Uterus (tissue), 4 donors: ENCODE data around the gene CDR2L. TPM values are rescaled to one million over a fixed set of nuclear protein-coding genes. Genes with fewer than 3 reads are reported as not detected.

Experiments used
- DNase-seq, 2 donors: peaks; one replicate each; pipeline ENCODE4 v3.0.0-alpha.2; 2019 to 2020
- H3K27ac ChIP-seq, 2 donors: fragments of 200-600 bp; sonication (generic); 1 replicate in 1 of 2; 2 replicates in 1 of 2; pipeline ENCODE4 v1.5.1; 2016 to 2018
- H3K27me3 ChIP-seq, 2 donors: fragments of 200-600 bp; sonication (generic); one replicate each; pipeline ENCODE4 v1.5.1; 2018 to 2019; ENCODE audit warnings: control low read depth in 1 of 2
- H3K36me3 ChIP-seq, 2 donors: fragments of 200-600 bp; sonication (generic); one replicate each; pipeline ENCODE4 v1.5.1; 2019; ENCODE audit warnings: control low read depth in 1 of 2
- H3K4me1 ChIP-seq, 2 donors: fragments of 200-600 bp; sonication (generic); one replicate each; pipeline ENCODE4 v1.5.1; 2018 to 2019; ENCODE audit warnings: control low read depth in 1 of 2
- H3K4me3 ChIP-seq, 2 donors: fragments of 200-600 bp; sonication (generic); 1 replicate in 1 of 2; 2 replicates in 1 of 2; pipeline ENCODE4 v1.5.1; 2018 to 2019; ENCODE audit warnings: mild to moderate bottlenecking in 1 of 2
- H3K9me3 ChIP-seq, 2 donors: fragments of 200-600 bp; sonication (generic); one replicate each; pipeline ENCODE4 v1.5.1; 2019; ENCODE audit warnings: control low read depth in 1 of 2
- POLR2A ChIP-seq, 2 donors: fragments of 450-650 bp; IDR thresholded peaks; one replicate each; pipeline ENCODE4 v1.6.1; 2016; ENCODE audit warnings: antibody characterized with exemption in 2 of 2, mild to moderate bottlenecking in 1 of 2, moderate library complexity in 1 of 2
- intact Hi-C: fragments of 100-400 bp; cut with DNase I; formaldehyde crosslinking; loops from one replicate; pipeline ENCODE4 v1.15.1; 2023; ENCODE audit warnings: low total_unique reads
- total RNA-seq, 4 donors: library from RNA; depleted of rRNA in 3 of 4; stranded (reverse); fragments of >200 nt in 3 of 4; gene quantifications; one replicate each; pipeline versions ENCODE4 v1.1.0 to v1.2.4, GENCODE V29; 2014 to 2023
- TF ChIP-seq, protein P1 (sequence below), 4 experiments: fragments of 200-600 bp in 2 of 4; fragments of 450-650 bp in 2 of 4; sonication (generic) in 2 of 4; IDR thresholded peaks; one replicate each; pipeline ENCODE4 v1.5.1; 2016 to 2019; ENCODE audit warnings: antibody characterized with exemption in 4 of 4, mild to moderate bottlenecking in 2 of 4, moderate library complexity in 1 of 4
- donor health status: DM: yes; HTN: yes; CAD: no.

CDR2L gene
- total RNA-seq, 4 donors from 2014 or later = 4.7 to 25.4 (median 6.7) TPM

DNA sequence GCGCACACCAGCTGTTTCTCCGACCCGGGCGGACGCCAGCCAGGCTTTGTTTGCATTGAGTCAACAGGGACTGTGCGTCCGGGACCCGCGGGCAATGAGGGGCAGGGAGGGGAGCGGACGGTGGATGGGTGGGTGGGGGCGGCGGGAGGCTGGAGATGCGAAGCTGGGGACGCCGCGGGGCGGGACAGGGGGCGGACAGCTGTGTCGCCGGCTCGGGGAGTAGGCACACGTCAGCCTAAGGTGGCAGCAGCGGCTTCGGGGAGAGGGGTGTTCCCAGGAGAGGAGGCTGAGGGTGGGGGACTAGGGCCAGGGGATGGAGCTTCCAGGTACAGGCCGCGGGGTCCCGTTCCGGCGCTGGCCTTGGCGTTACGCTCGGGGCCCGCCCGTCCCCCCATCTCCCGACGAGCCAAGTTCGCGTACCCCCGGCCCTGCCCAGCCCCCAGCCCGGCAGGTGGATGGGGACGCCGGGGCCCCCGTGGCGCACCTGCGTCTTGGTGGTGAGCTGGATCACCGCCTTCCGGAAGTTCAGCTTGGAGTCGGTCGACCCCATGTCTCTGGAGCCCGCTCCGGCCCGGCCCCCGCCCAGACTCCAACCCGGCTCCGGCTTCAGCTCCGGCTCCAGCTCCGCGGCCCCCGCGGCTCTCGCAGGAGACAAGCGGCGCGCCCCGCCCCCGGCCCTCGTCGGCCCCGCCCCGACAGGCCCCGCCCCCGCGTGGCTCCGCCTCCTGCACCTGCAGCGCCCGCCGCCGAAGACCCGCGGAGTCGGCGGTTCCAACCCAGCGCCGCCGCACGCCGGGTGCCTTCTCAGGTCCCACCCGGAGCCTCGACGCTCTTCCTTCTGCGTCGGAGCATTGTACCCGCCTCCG lies 15.1 kb upstream of the CDR2L start, which contains the start of gene HID1:
HID1 (minus strand) TSS at position 653 of the 866 bp plus-strand sequence; CDS start at position 550, 103 bp downstream.
- H3K27ac ChIP-seq = peak within 1 kb of the TSS in 1 of 2 donors; percentile 44
- peaks cover 0 to 11% of the 10 kb centered on the region in 2 donors for H3K4me1 ChIP-seq
- intact Hi-C loops = no loop called here
- H3K9me3 ChIP-seq = no peaks in the 10 kb centered on the region
- H3K27me3 ChIP-seq = peaks cover 0 to 4% of the 10 kb centered on the region in 2 donors
- H3K4me3 ChIP-seq = peak within 1 kb of the TSS; percentile 21 to 32
- peak in 1 of 2 donors; percentile 40 for TF ChIP-seq POLR2A (IDR thresholded peaks at IDR 0.05)
- TF ChIP-seq, protein P1, sequence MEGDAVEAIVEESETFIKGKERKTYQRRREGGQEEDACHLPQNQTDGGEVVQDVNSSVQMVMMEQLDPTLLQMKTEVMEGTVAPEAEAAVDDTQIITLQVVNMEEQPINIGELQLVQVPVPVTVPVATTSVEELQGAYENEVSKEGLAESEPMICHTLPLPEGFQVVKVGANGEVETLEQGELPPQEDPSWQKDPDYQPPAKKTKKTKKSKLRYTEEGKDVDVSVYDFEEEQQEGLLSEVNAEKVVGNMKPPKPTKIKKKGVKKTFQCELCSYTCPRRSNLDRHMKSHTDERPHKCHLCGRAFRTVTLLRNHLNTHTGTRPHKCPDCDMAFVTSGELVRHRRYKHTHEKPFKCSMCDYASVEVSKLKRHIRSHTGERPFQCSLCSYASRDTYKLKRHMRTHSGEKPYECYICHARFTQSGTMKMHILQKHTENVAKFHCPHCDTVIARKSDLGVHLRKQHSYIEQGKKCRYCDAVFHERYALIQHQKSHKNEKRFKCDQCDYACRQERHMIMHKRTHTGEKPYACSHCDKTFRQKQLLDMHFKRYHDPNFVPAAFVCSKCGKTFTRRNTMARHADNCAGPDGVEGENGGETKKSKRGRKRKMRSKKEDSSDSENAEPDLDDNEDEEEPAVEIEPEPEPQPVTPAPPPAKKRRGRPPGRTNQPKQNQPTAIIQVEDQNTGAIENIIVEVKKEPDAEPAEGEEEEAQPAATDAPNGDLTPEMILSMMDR (IDR thresholded peaks at IDR 0.05) = peak in 1 of 4 experiments; percentile 5
- H3K36me3 ChIP-seq = no peaks in the 10 kb centered on the region
- DNase-seq = peak in 1 of 2 donors; percentile 54

DNA sequence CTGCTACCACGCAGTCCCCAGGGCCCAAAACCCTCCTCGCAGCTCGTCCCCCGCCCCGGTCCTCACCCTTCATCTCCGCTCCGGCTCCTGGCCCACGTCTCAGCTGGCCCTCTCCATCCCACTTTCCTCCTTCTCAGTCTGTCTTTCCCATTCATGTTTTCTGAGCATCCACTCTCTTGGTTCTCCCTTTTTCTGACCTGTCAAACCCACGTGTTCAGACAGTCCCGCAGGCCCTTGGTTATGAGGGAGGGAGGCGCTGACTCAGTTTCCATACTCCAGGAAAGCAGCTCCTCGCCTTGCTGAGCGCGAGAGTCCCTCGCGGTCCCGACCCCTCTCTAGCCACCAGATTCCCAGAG lies 14.5 kb upstream of the CDR2L start:
- Histone ChIP-seq H3K27ac (no peak overlapping the region), H3K9me3 (no peaks in the 10 kb centered on the region), H3K4me3 (peak overlapping the region; percentile 21 to 32), H3K27me3 (peaks cover 0 to 4% of the 10 kb centered on the region in 2 donors), H3K4me1 (peaks cover 0 to 11% of the 10 kb centered on the region in 2 donors), H3K36me3 (no peaks in the 10 kb centered on the region)
- no peak for TF ChIP-seq POLR2A (IDR thresholded peaks at IDR 0.05)
- TF ChIP-seq, protein P1 (IDR thresholded peaks at IDR 0.05) = no peak
- intact Hi-C loops = no loop called here
- DNase-seq = no peak

DNA sequence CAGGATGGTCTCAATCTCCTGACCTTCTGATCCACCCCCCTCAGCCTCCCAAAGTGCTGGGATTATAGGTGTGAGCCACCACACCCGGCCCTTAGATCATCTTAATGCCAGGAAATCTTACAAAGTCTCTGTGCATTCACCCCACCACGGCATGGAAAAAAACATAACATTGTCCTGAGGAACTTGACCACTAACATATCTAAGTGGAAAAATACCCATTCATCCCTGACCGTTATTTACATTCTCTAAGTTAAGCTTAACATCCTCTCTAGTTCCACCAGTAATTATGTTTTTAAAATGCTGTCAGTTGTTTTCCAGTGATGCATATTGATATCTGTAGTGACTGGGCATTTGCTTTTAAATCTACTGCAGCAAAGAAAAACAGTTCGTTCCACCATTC lies 11.5 kb upstream of the CDR2L start:
- H3K4me3 ChIP-seq = no peak overlapping the region
- no peaks in the 10 kb centered on the region for H3K36me3 ChIP-seq
- peaks cover 0 to 11% of the 10 kb centered on the region in 2 donors for H3K4me1 ChIP-seq
- DNase-seq = no peak
- intact Hi-C loops = no loop called here
- no peak overlapping the region for H3K27ac ChIP-seq
- H3K9me3 ChIP-seq = no peaks in the 10 kb centered on the region
- TF ChIP-seq, protein P1 (IDR thresholded peaks at IDR 0.05) = no peak
- TF ChIP-seq POLR2A (IDR thresholded peaks at IDR 0.05) = no peak
- H3K27me3 ChIP-seq = peaks cover 0 to 4% of the 10 kb centered on the region in 2 donors

DNA sequence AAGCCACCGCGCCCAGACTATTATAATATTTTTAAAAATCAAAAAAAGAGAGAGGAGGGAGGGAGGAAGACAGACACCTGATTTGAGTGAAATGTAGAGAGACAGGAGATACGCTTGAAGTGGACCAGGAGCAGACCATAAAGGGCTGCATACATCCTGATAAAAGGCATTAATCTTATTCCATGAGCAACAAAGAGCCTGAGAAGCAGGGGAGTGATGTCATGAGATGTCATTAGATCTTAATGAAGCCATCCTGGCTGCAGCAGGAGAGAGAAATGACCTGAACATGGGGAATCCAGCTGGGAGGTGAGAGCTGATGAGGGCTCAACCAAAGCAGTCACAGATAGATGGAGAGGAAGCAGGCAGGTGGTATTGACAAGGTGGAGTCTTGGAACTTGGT lies 9.6 kb upstream of the CDR2L start:
- Histone ChIP-seq H3K4me3 (no peak overlapping the region), H3K9me3 (no peaks in the 10 kb centered on the region), H3K36me3 (no peaks in the 10 kb centered on the region), H3K27ac (no peak overlapping the region), H3K27me3 (no peaks in the 10 kb centered on the region), H3K4me1 (peaks cover 0 to 6% of the 10 kb centered on the region in 2 donors)
- no peak for TF ChIP-seq POLR2A (IDR thresholded peaks at IDR 0.05)
- TF ChIP-seq, protein P1 (IDR thresholded peaks at IDR 0.05) = no peak
- intact Hi-C loops = no loop called here
- no peak for DNase-seq

DNA sequence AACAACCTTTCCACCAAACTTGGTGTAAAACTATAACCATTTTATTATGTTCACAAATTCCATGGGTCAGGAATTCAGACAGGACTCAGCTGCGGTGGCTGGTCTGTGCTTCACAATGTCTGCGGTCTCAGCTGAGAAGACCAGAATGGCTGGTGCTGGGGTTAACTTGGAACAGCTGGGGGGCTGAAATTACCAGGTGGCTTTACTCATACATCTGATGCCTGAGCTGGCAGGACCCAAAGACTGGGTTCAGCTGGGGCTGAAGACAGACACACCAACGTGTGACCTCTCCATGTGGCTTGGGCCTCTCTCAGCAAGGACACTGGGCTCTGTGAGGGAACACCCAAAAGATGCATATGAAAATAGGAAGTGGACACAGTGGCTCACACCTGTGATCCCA lies 9.2 kb upstream of the CDR2L start:
- no peak for DNase-seq
- Histone ChIP-seq H3K4me3 (no peak overlapping the region), H3K4me1 (peaks cover 0 to 5% of the 10 kb centered on the region in 2 donors), H3K27ac (no peak overlapping the region), H3K36me3 (no peaks in the 10 kb centered on the region), H3K27me3 (no peaks in the 10 kb centered on the region), H3K9me3 (no peaks in the 10 kb centered on the region)
- TF ChIP-seq, protein P1 (IDR thresholded peaks at IDR 0.05) = no peak
- TF ChIP-seq POLR2A (IDR thresholded peaks at IDR 0.05) = no peak
- intact Hi-C loops = no loop called here
